Measurements from ENCODE around the gene CNGA1.

The CNGA1 gene

DNA sequence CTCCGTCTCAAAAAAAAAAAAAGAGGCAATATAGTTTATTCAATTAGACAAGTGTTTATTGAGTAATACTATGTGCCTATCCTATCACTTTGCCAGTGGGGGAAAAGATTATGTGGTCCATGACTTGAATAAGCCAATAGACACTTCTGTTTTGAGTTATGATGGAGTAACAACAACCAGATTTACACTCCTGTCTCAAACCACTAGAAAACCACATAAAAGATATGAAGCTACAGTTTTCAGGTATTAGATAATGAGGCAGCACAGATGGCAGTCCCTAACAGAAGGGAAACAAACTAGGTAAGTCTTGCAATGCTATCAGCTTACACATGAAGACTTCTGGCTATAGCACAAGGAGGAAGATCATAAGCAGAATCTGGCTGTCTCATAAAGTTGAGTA lies 124.6 kb downstream of the CNGA1 start:
- DNase-seq (ENCODE audit: low read depth), result no peak
